ENCODE measurements around the gene GATAD2A. TPM values are rescaled to one million over a fixed set of nuclear protein-coding genes. Genes with fewer than 3 reads are reported as not detected.
A peak's percentile ranks its signal among the peaks of the same experiment; 100 is the strongest.

Gene GATAD2A
- total RNA-seq, 2 experiments from 2014 or later, result 104 to 107 TPM

- Mint-ChIP-seq H3K36me3 (ENCODE audit: low read depth) (peaks cover 13% of the 10 kb centered on the region), H3K4me1 (ENCODE audit: low read depth) (peaks cover 86% of the 10 kb centered on the region), H3K9me3 (no peaks in the 10 kb centered on the region), H3K27ac (peak overlapping the region; percentile 26), H3K4me3 (no peak overlapping the region), H3K27me3 (no peaks in the 10 kb centered on the region)
- H3K4me1 ChIP-seq (ENCODE audit: insufficient read depth, low read length), result peaks cover 85% of the 10 kb centered on the region
- H3K27me3 ChIP-seq (ENCODE audit: control insufficient read depth in 1 of 2, insufficient read depth in 2 of 2, low read length in 2 of 2), result no peaks in the 10 kb centered on the region
- H3K4me3 ChIP-seq (ENCODE audit: low read length), result no peak overlapping the region
- ChIA-PET POLR2A (interaction anchor here (0.8 to 2.7 kb wide), 4 partner anchors 8 to 61 kb away, joined by 3 to 10 read pairs (median 4); partner anchors contain the start of gene GATAD2A), CTCF (no interaction called here)
- H3K9me3 ChIP-seq (ENCODE audit: control insufficient read depth in 1 of 2, insufficient read depth in 1 of 2, low read length in 2 of 2), result no peaks in the 10 kb centered on the region
- DNase-seq (no peak), ATAC-seq (ENCODE audit: poor library complexity) (no peak)
- H3K27ac ChIP-seq (ENCODE audit: low read depth in 1 of 2, low read length in 2 of 2), result no peak overlapping the region
- TF ChIP-seq, protein P1, sequence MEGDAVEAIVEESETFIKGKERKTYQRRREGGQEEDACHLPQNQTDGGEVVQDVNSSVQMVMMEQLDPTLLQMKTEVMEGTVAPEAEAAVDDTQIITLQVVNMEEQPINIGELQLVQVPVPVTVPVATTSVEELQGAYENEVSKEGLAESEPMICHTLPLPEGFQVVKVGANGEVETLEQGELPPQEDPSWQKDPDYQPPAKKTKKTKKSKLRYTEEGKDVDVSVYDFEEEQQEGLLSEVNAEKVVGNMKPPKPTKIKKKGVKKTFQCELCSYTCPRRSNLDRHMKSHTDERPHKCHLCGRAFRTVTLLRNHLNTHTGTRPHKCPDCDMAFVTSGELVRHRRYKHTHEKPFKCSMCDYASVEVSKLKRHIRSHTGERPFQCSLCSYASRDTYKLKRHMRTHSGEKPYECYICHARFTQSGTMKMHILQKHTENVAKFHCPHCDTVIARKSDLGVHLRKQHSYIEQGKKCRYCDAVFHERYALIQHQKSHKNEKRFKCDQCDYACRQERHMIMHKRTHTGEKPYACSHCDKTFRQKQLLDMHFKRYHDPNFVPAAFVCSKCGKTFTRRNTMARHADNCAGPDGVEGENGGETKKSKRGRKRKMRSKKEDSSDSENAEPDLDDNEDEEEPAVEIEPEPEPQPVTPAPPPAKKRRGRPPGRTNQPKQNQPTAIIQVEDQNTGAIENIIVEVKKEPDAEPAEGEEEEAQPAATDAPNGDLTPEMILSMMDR (IDR thresholded peaks at IDR 0.05), result no peak
- H3K36me3 ChIP-seq (ENCODE audit: insufficient read depth, low read length), result peaks cover 25% of the 10 kb centered on the region
- intact Hi-C loops (cut with DNase I, micrococcal nuclease), result no loop called here
These were observed 20.7 kb downstream of the GATAD2A start for GRCh38 chr19:19426216-19426615.

DNA sequence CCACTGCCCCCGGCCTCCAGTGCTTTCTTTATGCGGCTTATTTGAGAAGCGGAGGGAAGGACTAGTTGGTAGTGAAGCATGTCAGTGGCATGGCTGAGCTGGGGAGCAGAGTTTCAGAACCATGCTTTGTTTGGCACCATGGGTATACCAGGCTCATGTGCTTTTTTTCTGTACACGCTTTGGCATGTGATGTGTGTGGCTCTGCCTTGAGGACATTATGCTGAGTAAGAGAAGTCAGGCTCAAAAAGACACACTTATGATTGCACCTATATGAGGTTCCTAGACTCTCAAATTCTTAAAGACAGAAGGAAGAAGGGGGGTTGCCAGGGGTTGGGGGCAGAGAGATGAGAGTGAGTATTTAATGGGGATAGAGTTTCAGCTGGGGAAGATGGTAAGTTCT, 21.3 kb downstream of the GATAD2A start:
- Mint-ChIP-seq H3K9me3 (no peaks in the 10 kb centered on the region), H3K4me3 (no peak overlapping the region), H3K27ac (peak overlapping the region; percentile 45), H3K36me3 (ENCODE audit: low read depth) (peaks cover 16% of the 10 kb centered on the region), H3K4me1 (ENCODE audit: low read depth) (peaks cover 86% of the 10 kb centered on the region), H3K27me3 (no peaks in the 10 kb centered on the region)
- DNase-seq (no peak), ATAC-seq (ENCODE audit: poor library complexity) (no peak)
- no peak overlapping the region for H3K27ac ChIP-seq (ENCODE audit: low read depth in 1 of 2, low read length in 2 of 2)
- intact Hi-C loops (cut with DNase I, micrococcal nuclease), result no loop called here
- H3K4me3 ChIP-seq (ENCODE audit: low read length), result no peak overlapping the region
- CTCF ChIA-PET, result interaction anchor here (0.6 kb wide), 1 partner anchor 60 kb away, joined by 3 read pairs; no protein-coding TSS in a partner anchor
- TF ChIP-seq, protein P1 (IDR thresholded peaks at IDR 0.05), result no peak
- H3K27me3 ChIP-seq (ENCODE audit: control insufficient read depth in 1 of 2, insufficient read depth in 2 of 2, low read length in 2 of 2), result no peaks in the 10 kb centered on the region
- peaks cover 23% of the 10 kb centered on the region for H3K36me3 ChIP-seq (ENCODE audit: insufficient read depth, low read length)
- POLR2A ChIA-PET, result interaction anchor here (0.6 to 2.7 kb wide), 3 partner anchors 15 to 62 kb away, joined by 3 to 10 read pairs (median 4); partner anchors contain the start of gene GATAD2A
- H3K4me1 ChIP-seq (ENCODE audit: insufficient read depth, low read length), result peaks cover 84% of the 10 kb centered on the region
- no peaks in the 10 kb centered on the region for H3K9me3 ChIP-seq (ENCODE audit: control insufficient read depth in 1 of 2, insufficient read depth in 1 of 2, low read length in 2 of 2)

DNA sequence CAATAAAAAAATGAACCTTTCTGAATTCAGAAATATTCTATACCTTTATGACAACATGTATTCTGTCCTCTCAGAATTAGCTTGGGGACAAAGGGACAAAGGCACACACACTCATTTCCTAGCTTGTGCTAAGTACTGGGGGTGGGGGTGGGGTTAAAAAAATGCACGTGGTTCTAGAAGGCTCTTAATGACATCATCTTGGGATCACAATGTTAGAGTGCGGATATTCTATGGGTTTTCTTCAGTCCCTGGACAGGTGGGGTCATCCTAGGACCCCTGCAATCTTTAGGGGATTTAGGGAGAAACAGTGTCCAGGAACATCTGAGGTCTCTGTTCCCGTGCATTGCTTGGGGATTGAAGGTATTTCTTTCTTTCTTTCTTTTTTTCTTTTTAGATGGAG, 21.8 kb downstream of the GATAD2A start:
- no peaks in the 10 kb centered on the region for H3K9me3 ChIP-seq (ENCODE audit: control insufficient read depth in 1 of 2, insufficient read depth in 1 of 2, low read length in 2 of 2)
- no peaks in the 10 kb centered on the region for H3K27me3 Mint-ChIP-seq
- H3K36me3 Mint-ChIP-seq (ENCODE audit: low read depth), result peaks cover 17% of the 10 kb centered on the region
- H3K9me3 Mint-ChIP-seq, result no peaks in the 10 kb centered on the region
- no peak overlapping the region for H3K4me3 ChIP-seq (ENCODE audit: low read length)
- H3K4me3 Mint-ChIP-seq, result no peak overlapping the region
- peaks cover 23% of the 10 kb centered on the region for H3K36me3 ChIP-seq (ENCODE audit: insufficient read depth, low read length)
- H3K4me1 ChIP-seq (ENCODE audit: insufficient read depth, low read length), result peaks cover 83% of the 10 kb centered on the region
- DNase-seq (no peak), ATAC-seq (ENCODE audit: poor library complexity) (no peak)
- H3K4me1 Mint-ChIP-seq (ENCODE audit: low read depth), result peaks cover 82% of the 10 kb centered on the region
- H3K27me3 ChIP-seq (ENCODE audit: control insufficient read depth in 1 of 2, insufficient read depth in 2 of 2, low read length in 2 of 2), result no peaks in the 10 kb centered on the region
- TF ChIP-seq, protein P1 (IDR thresholded peaks at IDR 0.05), result no peak
- no peak overlapping the region for H3K27ac ChIP-seq (ENCODE audit: low read depth in 1 of 2, low read length in 2 of 2)
- peak overlapping the region; percentile 45 for H3K27ac Mint-ChIP-seq
- ChIA-PET POLR2A (interaction anchor here (0.6 to 2.7 kb wide), 2 partner anchors 14 to 22 kb away, joined by 3 to 10 read pairs; partner anchors contain the start of gene GATAD2A), CTCF (interaction anchor here (0.6 kb wide), 1 partner anchor 60 kb away, joined by 3 read pairs; no protein-coding TSS in a partner anchor)
- intact Hi-C loops (cut with DNase I, micrococcal nuclease), result no loop called here

Measured in CD4-positive, alpha-beta T cell (primary cell).